Keratinocyte (primary cell): ENCODE results near the gene WNT7A. TPM values are rescaled to one million over a fixed set of nuclear protein-coding genes. Genes with fewer than 3 reads are reported as not detected.

Experiments
- DNase-seq: peaks from one replicate; pipeline ENCODE4 v3.0.0-alpha.2; 2011; ENCODE audit warnings: low read depth, missing footprints, low spot score
- FAIRE-seq: peaks from 2 replicates; lab custom pipeline; 2011; peaks lifted over from hg19 to GRCh38; lab: Jason Lieb, UNC
- H2AFZ ChIP-seq: 2 replicates; pipeline ENCODE4 v1.6.0; 2012; ENCODE audit warnings: low read length, control low read depth, inconsistent platforms; ENCODE audit not compliant: control insufficient read depth
- H3K27ac ChIP-seq: 2 replicates; pipeline ENCODE4 v1.5.1; 2011; ENCODE audit warnings: low read length; ENCODE audit not compliant: control insufficient read depth, insufficient read depth
- H3K27me3 ChIP-seq: 3 replicates; pipeline ENCODE4 v1.6.0; 2011; ENCODE audit warnings: low read length; ENCODE audit not compliant: control insufficient read depth, insufficient read depth; ENCODE audit errors: extremely low read depth
- H3K36me3 ChIP-seq, 2 experiments: 2 replicates in 1 of 2; 3 replicates in 1 of 2; pipeline ENCODE4 v1.5.1; 2011; ENCODE audit warnings: low read length in 2 of 2, mild to moderate bottlenecking in 1 of 2; ENCODE audit not compliant: control insufficient read depth in 2 of 2, insufficient read depth in 2 of 2; ENCODE audit errors: extremely low read depth in 1 of 2
- H3K4me1 ChIP-seq: 3 replicates; pipeline ENCODE4 v1.5.1; 2011; ENCODE audit warnings: low read length; ENCODE audit not compliant: control insufficient read depth, insufficient read depth; ENCODE audit errors: extremely low read depth
- H3K4me2 ChIP-seq: 3 replicates; pipeline ENCODE4 v1.6.0; 2011; ENCODE audit warnings: low read depth, low read length; ENCODE audit not compliant: control insufficient read depth, insufficient read depth; ENCODE audit errors: extremely low read depth
- H3K4me3 ChIP-seq, 3 experiments: fragments of 200-600 bp in 1 of 3; sonication (generic) in 1 of 3; 2 replicates in 2 of 3; 3 replicates in 1 of 3; pipeline ENCODE4 v1.5.1; 2011 to 2016; ENCODE audit warnings: low read length in 3 of 3, mild to moderate bottlenecking in 3 of 3, control low read depth in 2 of 3, inconsistent platforms in 1 of 3, low read depth in 1 of 3, mixed read lengths in 1 of 3, mixed run types in 1 of 3, moderate library complexity in 1 of 3; ENCODE audit not compliant: control insufficient read depth in 2 of 3, insufficient read depth in 2 of 3; ENCODE audit errors: extremely low read depth in 1 of 3
- H3K79me2 ChIP-seq: 2 replicates; pipeline ENCODE4 v1.6.0; 2012; ENCODE audit warnings: low read length; ENCODE audit not compliant: control insufficient read depth, insufficient read depth
- H3K9ac ChIP-seq: 3 replicates; pipeline ENCODE4 v1.6.0; 2011; ENCODE audit warnings: low read length; ENCODE audit not compliant: control insufficient read depth, insufficient read depth; ENCODE audit errors: extremely low read depth
- H3K9me1 ChIP-seq: 3 replicates; pipeline ENCODE4 v1.6.0; 2011; ENCODE audit warnings: low read length; ENCODE audit not compliant: control insufficient read depth, insufficient read depth; ENCODE audit errors: extremely low read depth
- H3K9me3 ChIP-seq: 2 replicates; pipeline ENCODE4 v1.5.1; 2012; ENCODE audit warnings: low read depth, low read length; ENCODE audit not compliant: control insufficient read depth
- H4K20me1 ChIP-seq: 3 replicates; pipeline ENCODE4 v1.6.0; 2011; ENCODE audit warnings: low read length; ENCODE audit not compliant: control insufficient read depth, insufficient read depth; ENCODE audit errors: extremely low read depth
- CTCF ChIP-seq, 3 experiments: IDR thresholded peaks in 1 of 3; conservative IDR thresholded peaks in 1 of 3; optimal IDR thresholded peaks in 1 of 3; 2 replicates in 2 of 3; 3 replicates in 1 of 3; pipeline versions ENCODE3 to v1.5.1; 2011; ENCODE audit warnings: low read length in 3 of 3, mild to moderate bottlenecking in 3 of 3, moderate library complexity in 2 of 3, control low read depth in 1 of 3, inconsistent platforms in 1 of 3; ENCODE audit not compliant: insufficient read depth in 2 of 3; ENCODE audit errors: extremely low read depth in 1 of 3
- EZH2 ChIP-seq: IDR thresholded peaks from one replicate; pipeline ENCODE4 v1.6.1; 2012; ENCODE audit warnings: inconsistent platforms, mild to moderate bottlenecking, low read length, moderate library complexity
- dilution Hi-C: fragments of 300-500 bp; cut with MboI; formaldehyde crosslinking; loops from one replicate; pipeline ENCODE4 v1.7.0; 2020; ENCODE audit warnings: low sequenced_read_pairs; ENCODE audit not compliant: extremely low pct_ligation_motif_present
- polyA plus RNA-seq, 5 experiments: library from polyadenylated mRNA; depleted of rRNA in 3 of 5; stranded (reverse) in 3 of 5; stranded (forward) in 1 of 5; unstranded in 1 of 5; fragments of >200 nt; gene quantifications; 1 replicate in 1 of 5; 2 replicates in 3 of 5; 3 replicates in 1 of 5; pipeline versions ENCODE4 v1.2.1 to v1.2.3, GENCODE V29; 2011 to 2012; ENCODE audit warnings: missing spikeins in 2 of 5, low read depth in 1 of 5, low replicate concordance in 1 of 5

WNT7A gene
- polyA plus RNA-seq, 1 donor (not counting 4 experiments of a cell fraction or from before 2014, with no cell fraction given): 20.3 TPM

- FAIRE-seq (no peak), DNase-seq (no peak)
- no peaks in the 10 kb centered on the region for H4K20me1 ChIP-seq
- H3K4me3 ChIP-seq: no peak overlapping the region
- H2AFZ ChIP-seq: no peak overlapping the region
- no peak overlapping the region for H3K9ac ChIP-seq
- peaks cover 2% of the 10 kb centered on the region for H3K4me1 ChIP-seq
- no peak overlapping the region for H3K4me2 ChIP-seq
- TF ChIP-seq EZH2 (no peak), CTCF (optimal IDR thresholded peaks at IDR 0.05 in 1 of 3, IDR thresholded peaks at IDR 0.05 in 1 of 3, conservative IDR thresholded peaks at IDR 0.05 in 1 of 3; ENCODE audit: extremely low read depth in 1 of 3, insufficient read depth in 2 of 3, low read length in 3 of 3) (no peak)
- H3K79me2 ChIP-seq: peaks cover 95% of the 10 kb centered on the region
- H3K9me1 ChIP-seq: peaks cover 5% of the 10 kb centered on the region
- no peak overlapping the region for H3K27ac ChIP-seq
- no peaks in the 10 kb centered on the region for H3K9me3 ChIP-seq
- no peaks in the 10 kb centered on the region for H3K27me3 ChIP-seq
- dilution Hi-C loops: no loop called here
- H3K36me3 ChIP-seq: peaks cover 39 to 69% of the 10 kb centered on the region in 2 experiments
These were observed 13.6 kb downstream of the WNT7A start for GRCh38 chr3:13866041-13866965.

- H3K9ac ChIP-seq: no peak overlapping the region
- peaks cover 5% of the 10 kb centered on the region for H3K9me1 ChIP-seq
- peaks cover 2% of the 10 kb centered on the region for H3K4me1 ChIP-seq
- H3K27me3 ChIP-seq: no peaks in the 10 kb centered on the region
- peaks cover 36 to 66% of the 10 kb centered on the region in 2 experiments for H3K36me3 ChIP-seq
- H3K79me2 ChIP-seq: peaks cover 94% of the 10 kb centered on the region
- TF ChIP-seq EZH2 (no peak), CTCF (optimal IDR thresholded peaks at IDR 0.05 in 1 of 3, IDR thresholded peaks at IDR 0.05 in 1 of 3, conservative IDR thresholded peaks at IDR 0.05 in 1 of 3; ENCODE audit: extremely low read depth in 1 of 3, insufficient read depth in 2 of 3, low read length in 3 of 3) (no peak)
- no peak overlapping the region for H2AFZ ChIP-seq
- H3K27ac ChIP-seq: no peak overlapping the region
- no peak overlapping the region for H3K4me3 ChIP-seq
- dilution Hi-C loops: no loop called here
- H3K9me3 ChIP-seq: no peaks in the 10 kb centered on the region
- H3K4me2 ChIP-seq: no peak overlapping the region
- no peaks in the 10 kb centered on the region for H4K20me1 ChIP-seq
- FAIRE-seq (no peak), DNase-seq (no peak)
These were observed 14.3 kb downstream of the WNT7A start for GRCh38 chr3:13865581-13865980.
